ENCODE measurements around the gene IL1B.
"Not testable (repeated sequence)": the region's sequence is repeated elsewhere in the genome, so short reads cannot be mapped to it uniquely, and the experiment has no call there.

GRCh38 chr2:112859406-112860183 is 23.0 kb upstream of the IL1B start:
- TF ChIP-seq CTCF (IDR thresholded peaks at IDR 0.05; ENCODE audit: low read length); EZH2 (IDR thresholded peaks at IDR 0.05; ENCODE audit: borderline replicate concordance, low read length): not testable (repeated sequence)

Measured in OCI-LY1 (cell line).